Eye (tissue), 1 donor: ENCODE measurements around the gene TRIM54.
A peak's percentile ranks its signal among the peaks of the same experiment; 100 is the strongest.
"Not testable (repeated sequence)": the region's sequence is repeated elsewhere in the genome, so short reads cannot be mapped to it uniquely, and the experiment has no call there.

Source experiments
- DNase-seq: peaks from one replicate; pipeline ENCODE4 v3.0.0-alpha.2; 2015

The TRIM54 gene

DNA sequence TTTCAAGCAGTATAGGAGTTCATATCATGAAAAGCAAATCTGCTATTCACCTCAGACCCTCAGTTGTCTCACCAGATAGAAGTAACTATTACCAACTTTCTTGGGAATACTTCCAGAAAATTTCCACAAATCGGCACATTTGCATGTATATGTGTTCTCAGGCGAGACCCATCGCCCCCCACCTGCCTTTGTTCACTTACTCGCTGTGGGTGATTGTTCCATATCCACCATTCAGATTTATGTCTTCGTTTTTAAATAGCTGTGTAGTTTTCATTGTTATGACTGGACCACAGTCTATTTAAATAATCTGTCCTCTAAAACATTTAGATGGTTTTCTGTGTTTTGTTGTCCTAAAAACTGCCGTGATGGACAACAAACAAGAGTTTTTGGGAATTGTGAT, 3.3 kb downstream of the TRIM54 start:
- no peak for DNase-seq

DNA sequence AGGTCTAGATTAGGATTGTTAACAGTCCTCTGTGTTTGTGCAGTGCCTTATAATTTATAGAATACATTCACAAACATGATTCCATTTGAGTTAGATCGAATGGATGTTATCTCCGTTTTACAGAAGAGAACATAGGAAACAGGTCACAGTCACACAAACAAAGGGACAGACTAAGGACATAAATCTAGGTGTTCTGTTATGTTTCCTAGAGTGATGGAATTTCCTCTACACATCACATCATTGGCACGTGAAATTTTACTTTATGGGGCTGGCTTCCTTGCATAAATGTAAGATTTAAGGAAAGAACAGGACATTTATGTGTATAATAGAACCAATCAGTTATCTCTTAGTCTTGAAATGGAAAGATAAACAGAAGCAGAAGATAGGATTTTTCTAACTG, 6.4 kb downstream of the TRIM54 start:
- DNase-seq, result no peak

DNA sequence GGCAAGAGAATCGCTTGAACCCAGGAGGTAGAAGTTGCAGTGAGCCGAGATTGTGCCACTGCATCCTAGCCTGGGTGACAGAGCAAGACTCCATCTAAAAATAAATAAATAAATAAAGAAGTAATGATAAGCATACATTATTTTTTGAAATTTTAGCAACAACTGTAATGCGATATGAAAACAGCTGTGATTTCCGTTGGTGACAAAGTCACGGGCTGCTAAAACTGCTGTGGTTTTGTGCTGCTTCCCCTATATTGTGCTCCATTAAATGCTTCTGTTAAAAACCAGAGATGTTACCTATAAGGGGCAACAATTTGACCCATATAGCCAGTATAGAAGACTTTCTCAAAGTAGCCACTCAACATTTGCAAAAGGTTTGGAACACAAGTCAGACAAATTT, 8.3 kb downstream of the TRIM54 start:
- DNase-seq, result no peak

DNA sequence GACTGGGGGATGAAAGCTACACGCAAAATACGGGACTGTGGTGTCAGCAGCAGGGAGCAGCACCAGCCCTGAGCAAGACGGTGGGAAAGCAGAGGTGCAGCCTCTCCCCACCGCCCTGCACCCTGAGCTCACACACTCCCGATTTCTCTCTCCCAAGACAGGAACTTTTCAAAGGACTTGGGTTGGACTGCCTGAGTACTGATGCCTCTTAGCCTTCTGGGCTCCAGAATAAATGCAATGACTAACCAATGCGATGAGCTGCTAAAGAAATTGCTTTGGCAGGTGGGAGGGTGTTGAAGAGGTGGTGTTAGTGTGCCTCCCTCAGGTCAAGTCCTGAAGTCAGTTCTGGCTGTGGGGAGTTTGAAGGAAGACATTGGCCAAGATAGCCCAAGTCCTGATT, 9.6 kb downstream of the TRIM54 start:
- DNase-seq, result no peak

DNA sequence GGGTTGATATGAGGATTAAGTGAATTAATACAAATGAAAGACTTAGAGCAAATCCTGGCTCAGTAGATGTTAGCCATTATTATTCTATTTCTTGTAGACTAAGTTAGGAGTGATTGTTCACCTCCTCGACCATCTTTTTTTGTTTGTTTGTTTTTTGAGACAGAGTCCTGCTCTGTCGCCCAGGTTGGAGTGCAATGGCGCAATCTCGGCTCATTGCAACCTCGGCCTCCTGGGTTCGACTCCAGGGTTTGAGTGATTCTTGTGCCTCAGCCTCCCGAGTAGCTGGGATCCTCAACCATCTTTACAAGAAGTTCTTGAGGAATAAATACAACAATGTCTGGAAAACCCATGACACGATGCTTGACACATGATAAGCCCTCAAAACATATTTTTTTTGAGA, 12.7 kb downstream of the TRIM54 start:
- no peak for DNase-seq

DNA sequence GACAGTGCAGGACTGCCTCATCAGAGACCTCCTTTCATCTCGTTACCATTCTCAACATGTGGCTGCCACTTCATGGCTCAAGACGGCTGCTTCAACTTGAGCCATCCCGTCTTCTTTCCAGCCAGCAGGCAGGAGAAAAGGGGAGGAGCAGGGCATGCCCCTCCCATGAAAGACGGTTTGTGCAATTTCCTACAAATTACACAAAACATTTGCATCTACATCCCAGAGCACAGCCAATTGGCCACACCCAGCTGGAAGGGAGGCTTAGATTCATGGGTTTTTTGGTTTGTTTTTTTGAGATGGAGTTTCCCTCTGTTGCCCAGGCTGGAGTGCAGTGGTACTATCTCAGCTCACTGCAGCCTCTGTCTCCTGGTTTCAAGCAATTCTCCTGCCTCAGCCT, 14.3 kb downstream of the TRIM54 start:
- no peak for DNase-seq

DNA sequence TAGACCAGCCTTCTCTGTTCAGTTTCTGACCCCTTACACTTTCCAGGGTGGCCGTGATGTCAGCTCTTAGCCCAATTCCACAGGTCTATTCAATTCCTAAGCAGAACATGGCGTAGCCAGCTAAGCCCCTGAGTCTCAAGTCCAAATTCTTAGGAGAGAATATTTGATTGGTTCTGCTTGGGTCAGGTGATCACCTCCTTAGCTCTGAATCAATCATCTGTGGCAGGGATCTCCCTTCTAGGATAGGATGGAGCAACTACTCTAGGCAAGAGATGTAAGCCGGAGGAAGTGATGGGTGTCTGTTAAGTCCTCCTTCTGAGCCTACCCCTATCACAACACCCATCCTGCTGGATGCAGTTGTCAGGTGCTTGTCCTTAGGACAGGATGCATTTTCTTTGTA, 15.0 kb downstream of the TRIM54 start:
- no peak for DNase-seq

DNA sequence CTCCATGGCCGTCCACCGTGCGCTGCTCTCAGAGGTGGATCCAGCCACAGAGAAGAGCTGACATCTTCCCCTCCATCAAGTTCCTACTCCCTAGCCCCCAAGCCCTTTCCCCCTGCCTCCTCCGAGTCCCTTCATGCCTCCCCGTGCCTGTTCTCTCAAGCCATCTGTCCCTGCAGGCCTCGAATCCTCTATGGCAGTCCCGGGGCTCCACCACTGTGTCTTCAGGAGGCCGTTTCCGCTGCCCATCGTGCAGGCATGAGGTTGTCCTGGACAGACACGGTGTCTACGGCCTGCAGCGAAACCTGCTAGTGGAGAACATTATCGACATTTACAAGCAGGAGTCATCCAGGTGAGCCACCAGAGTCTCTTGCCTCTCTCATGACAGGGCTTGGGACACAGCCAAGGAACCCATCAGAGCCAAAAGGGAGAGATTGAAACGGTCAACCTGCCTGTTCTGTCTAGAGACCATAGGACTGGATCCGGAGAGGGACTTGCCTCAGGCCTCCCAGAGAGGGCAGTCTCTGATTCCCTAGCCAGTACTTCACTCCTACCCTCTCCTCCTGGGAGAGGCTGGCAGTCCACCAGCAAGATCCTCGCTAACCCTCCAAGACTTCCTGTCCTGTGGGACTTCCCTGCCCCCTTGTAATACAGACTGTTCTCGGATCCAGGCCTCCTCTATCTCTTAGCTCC, 16.3 kb downstream of the TRIM54 start:
- DNase-seq, result no peak

DNA sequence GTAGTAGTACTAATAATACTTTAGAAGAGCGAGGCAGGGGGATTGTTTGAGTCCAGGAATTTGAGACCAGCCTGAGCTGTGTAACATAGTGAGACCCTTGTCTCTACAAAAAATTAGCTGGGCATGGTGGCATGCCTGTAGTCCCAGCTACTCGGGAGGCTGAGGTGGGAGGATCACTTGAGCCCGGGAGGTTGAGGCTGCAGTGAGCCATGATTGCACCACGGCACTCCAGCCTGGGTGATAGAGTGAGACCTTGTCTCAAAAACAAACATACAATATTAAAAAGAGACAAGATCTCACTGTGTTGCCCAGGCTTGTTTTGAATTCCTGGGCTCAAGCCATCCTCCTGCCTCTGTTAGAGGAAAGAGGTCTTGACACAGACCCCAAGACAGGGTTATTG, 18.4 kb downstream of the TRIM54 start:
- DNase-seq, result not testable (repeated sequence)

DNA sequence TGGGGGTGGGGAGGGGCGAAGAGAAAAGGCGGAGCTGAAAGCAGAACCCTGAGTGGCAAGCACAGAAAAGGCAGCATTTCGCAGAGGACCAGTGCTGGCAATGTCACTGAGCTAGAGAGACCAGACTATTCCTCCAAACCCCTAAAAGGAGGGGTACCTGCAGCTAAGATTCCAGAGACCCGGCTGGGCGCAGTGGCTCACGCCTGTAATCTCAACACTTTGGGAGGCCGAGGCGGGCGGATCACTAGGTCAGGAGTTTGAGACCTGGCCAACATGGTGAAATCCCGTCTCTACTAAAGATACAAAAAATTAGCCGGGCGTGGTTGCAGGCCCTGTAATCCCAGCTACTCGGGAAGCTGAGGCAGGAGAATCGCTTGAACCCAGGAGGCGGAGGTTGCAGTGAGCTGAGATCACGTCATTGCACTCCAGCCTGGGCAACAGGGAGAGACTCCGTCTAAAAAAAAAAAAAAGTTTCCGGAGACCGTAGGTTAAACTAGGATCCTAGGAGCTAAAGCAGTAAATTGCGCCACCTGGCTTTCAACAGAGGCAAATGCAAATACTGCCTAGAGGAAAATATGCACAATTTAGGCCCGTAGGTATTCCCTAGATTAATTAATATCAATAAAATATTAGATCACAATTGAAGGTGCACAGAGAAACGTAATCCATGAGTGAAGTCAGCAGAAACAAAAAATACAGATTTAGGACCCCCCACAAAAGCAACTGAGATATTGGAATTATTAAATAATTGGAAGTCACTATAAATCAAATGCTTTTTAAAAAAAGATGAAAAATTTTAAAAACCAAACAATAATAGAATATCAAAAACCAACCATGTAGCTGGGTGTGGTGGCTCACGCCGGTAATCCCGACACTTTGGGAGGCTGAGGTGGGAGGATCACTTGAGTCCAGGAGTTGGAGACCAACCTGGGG, 21.1 kb downstream of the TRIM54 start:
- peak; percentile 72 for DNase-seq

DNA sequence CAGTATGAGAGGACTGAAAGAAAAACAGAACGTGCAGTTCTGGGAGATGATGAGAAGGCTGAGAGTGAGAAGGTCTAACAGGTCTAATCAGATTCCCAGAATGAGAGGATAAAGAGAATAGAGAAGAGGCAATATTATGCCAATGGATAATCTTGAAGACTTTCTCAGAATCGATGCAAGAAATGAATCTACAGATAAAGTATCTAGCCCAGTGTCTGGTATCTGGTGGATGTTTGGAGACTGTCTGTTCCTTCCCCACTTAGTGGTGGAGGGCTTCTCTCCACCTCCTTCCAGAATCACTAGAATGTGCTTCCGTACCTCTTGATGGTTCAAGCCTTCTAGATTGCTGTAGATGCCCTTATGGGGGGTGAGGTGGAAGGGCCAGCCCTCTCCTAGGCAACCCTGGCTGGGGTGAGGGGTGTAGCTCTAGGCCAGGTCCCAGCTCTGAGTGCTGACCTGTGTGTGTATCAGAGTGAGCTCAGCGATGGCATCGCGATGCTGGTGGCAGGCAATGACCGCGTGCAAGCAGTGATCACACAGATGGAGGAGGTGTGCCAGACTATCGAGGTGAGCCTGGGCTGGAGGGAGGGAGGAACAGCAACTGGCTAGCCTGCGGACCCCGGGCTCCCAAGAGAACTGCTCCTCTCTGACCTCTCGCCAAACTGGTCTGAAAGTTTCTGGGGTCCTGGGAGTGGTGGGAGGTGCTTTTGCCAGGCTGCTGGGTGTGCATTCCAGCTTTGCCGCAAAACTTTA, 22.4 kb downstream of the TRIM54 start:
- DNase-seq, result no peak

DNA sequence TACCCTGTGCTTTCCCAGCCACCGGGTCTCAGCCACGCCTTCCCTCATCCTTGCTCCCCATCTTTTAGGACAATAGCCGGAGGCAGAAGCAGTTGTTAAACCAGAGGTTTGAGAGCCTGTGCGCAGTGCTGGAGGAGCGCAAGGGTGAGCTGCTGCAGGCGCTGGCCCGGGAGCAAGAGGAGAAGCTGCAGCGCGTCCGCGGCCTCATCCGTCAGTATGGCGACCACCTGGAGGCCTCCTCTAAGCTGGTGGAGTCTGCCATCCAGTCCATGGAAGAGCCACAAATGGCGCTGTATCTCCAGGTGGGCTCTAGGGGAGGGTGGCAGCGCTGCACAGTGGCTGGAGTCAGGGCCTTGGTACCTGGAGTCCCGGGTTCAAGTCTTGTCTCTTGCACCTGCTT, 23.3 kb downstream of the TRIM54 start:
- no peak for DNase-seq

DNA sequence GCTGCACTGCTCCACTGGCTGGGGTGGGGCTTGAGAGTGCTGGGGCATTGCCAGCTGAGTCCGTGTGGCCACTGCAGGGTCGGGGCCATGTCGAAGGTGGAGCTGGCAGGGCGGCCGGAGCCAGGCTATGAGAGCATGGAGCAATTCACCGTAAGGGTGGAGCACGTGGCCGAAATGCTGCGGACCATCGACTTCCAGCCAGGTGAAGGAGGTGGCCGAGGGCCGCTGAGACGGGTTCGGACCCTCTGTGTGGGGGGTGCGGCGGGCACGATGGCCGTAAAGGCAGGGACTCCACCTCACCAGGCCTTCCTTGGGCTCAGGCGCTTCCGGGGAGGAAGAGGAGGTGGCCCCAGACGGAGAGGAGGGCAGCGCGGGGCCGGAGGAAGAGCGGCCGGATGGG, 23.9 kb downstream of the TRIM54 start:
- no peak for DNase-seq

DNA sequence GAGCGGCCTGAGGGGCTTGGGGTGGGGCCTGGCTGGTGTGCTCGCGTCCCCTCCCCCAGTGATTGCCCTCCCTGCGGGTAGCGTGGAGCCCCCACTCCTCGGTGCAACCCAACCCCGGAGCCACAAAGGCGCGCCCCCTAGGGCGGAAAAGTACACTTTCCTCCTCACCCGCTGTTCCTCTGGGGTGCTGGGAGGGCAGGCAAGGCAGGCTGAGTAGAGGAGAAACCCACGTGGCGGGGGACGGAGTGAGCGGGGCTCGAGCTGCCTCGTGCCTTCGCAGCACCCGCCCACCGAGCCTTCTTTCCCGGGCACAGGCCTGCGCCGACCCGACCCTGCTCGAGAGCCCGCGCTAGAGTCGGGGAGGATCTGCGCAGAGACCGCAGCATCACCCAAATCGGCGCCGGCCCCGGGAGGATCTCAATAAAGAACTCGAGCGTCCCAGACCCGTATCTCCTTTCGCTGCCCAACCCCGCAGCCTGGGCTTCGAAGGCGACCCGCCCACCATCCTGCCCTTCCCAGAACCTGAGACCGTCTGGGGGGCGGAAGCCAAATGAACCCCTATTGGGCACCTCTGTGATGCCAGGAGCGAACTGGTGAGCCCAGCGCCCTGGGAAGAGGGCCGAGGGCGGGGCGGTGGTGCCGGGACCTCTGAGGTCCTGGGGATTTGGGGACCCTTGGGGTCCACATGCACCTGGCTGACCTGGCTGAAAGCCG, 24.5 kb downstream of the TRIM54 start:
- DNase-seq, result peak; percentile 41

DNA sequence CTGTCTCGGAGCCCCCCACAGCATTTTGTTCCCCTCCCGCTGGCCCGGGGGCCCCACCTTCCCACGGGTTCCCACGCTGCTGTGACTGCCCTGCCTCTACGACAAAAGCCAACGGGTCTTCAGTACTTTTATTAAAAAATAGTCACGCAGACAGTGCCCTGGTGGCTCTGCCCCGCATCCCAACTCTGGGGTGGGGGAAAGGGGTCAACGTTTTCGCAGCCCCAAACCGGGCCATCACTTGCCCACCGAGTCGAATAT, 25.0 kb downstream of the TRIM54 start:
- peak; percentile 9 for DNase-seq

DNA sequence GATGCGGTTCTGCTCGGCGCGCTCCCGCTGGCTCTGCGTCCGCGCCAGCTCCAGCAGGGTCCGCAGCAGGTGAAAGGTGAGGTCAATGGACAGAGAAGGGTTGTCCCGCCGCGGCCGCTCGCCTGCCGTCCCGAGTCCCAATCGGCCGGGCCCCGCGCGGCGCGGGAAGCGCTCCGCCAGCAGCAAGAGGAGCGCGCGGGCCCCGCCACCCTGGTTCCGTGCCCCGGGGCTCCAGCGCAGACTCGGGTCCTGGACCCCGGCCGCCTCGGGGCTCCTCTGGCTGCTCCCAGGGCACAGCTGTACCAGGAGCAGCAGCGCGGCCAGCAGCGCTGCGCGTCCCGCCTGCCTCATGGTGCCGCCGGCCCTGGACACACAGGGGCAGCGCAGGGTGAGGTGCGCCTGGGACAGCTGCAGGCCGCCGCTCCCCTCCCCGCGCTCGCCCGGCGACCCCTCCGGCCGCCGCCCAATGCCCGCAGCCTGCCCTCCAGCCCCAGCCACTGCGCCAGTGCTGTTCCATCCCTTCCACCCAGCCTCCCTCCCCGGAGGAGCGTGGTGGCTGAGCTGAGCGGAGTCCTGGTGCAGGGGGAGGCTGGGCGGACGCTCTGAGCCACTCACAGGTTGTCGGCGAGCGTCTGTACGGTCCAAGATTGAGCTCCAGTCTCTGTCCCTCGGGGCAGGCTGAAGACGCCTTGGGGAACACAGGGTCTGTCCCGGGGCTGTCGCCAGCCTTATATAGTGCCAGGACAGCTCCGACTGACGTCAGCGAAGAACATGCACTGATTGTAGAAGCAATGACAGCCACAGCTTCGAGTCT, 25.5 kb downstream of the TRIM54 start:
- DNase-seq, result peak; percentile 57

DNA sequence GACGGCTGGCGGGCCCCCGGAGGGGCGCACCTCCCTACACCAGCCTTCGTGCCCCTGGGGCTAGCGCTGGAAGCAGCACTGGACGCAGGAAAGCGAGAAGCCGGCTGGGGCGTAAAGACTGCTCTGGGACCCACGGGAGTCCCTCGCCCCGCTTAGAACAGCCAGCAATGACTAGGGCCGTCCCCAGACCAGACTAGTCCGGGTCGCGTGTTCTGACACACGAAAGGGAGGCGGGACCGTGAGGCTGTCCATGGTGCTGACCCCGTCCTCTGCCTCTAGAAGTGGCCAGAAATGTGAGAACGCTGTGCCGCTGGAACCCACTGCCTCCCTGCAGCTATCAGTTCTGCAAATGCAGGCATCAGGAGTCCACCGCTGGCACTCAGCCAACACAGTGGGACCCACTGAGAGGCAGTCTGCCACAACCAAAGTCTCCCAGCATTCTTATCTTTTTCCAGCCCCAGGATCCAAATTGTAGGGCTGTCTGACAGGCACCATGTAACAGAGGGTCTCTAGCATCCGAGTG, 26.2 kb downstream of the TRIM54 start, which contains the start of gene UCN:
UCN (minus strand) TSS at position 87 of the 523 bp plus-strand sequence. CDS start 550 bp downstream, outside the sequence.
- peak; percentile 78 for DNase-seq

DNA sequence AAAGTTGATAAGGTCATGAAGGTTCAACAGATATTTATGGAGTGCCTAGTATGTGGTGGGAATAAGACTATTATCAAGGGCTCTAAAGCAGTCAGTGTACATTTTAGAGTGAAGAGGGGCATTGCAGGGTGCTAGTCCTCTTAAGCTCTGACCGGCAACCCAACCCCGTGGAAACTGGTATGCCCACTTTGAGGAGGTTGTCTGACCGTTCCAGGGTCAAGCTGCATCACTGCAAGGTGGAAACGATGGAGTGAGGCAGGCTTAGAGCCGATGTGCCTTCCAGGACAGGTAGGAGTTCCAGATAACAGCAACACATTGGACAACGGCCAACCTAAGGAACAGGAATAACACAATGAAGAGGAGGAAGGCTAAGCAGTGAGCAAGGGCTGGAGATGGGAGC, 27.4 kb downstream of the TRIM54 start:
- DNase-seq, result no peak

DNA sequence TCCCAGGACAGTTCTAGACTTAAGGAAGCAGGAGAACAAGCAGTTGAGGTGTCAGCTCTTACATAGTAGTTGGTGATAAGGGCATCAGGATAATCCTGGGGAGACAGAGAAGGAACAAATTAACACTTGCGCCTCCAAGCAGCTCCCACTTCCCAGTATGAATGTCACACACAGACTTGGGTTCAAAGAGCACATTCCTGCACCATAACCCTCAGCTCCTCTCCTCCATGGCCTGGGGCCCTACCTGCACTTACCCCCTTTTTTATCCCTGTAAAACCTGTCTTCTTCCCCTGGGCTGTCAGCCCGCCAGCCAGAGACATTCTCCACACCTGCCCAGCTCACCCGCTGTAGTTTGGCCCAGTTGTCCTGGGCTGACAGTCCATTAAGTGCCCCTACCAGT, 29.9 kb downstream of the TRIM54 start:
- DNase-seq, result no peak

DNA sequence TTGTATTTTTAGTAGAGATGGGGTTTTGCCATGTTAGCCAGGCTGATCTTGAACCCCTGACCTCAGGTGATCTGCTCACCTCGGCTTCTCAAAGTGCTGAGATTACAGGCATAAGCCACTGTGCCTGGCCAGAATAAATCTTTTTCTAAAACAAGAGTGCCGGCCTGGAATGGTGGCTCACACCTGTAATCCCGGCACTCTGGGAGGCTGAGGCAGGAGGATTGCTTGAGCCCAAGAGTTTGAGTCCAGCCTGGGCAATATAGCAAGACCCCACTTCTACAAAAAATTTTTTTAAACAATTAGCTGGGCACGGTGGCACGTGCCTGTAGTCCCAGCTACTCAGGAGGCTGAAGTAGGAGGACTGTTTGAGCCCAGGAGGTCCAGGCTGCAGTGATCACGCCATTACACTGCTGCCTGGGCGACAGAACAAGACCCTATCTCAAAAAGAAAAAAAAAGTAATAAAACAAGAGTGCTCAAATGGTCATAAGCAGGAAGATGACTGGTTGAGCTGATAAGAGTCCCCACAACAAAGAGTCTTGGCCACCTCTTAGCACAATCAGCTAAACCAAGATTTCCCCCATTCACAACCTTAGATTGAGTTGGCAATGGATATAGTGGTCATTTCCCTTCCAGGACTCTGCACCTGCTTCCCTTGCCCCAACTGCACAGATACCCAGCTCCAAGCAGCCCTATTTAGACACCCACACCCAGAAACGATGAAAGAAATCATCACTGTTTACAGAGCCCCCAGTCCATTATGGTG, 31.8 kb downstream of the TRIM54 start:
- no peak for DNase-seq

DNA sequence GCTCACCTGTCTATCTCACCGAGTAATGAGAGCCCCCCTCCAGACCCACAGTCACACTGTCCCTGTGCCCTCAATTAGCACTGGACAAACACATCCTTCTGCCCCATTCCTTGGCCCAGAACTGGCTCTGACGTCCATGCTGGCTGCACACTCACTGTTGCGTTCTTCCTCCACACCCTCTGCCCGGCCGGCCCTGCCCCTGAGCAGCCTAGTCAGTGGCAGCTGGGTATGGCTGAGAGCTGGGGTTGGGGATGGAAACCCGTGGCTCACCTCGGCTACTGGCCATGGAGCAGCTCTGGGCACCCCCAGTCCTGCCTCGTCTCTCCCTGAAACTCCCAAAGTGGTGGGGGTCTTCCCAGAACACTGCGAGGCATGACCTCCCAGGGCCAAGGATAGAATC, 32.5 kb downstream of the TRIM54 start:
- DNase-seq, result no peak
